ENCODE data around the gene IARS2. TPM values are rescaled to one million over a fixed set of nuclear protein-coding genes. Genes with fewer than 3 reads are reported as not detected.

IARS2 gene
- total RNA-seq, 1 experiment from 2014 or later: 106 TPM

DNA sequence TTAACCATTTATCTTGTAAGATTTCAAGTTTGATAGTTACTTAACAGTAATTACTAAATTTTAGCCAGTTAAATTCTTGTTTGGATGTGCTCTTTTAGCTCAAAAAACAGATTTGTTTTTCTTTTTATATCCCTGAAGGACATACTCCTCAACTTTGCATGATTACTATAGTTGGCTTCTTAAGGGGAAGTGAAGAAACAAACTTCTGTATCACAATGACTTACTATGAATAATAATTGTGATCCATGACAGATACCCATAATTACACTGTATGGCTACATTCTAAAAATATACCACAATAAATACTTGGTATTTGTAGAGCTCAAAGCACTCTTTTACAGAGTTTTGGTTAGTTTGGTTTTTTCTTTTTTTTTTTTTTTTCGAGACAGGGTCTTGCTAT lies 55.8 kb downstream of the IARS2 start:
- intact Hi-C loops (cut with micrococcal nuclease): no loop called here
- Histone ChIP-seq H3K4me3 (replicated peaks in 1 of 2; ENCODE audit: low read depth in 1 of 2, low read length in 2 of 2) (no peak overlapping the region), H3K27ac (ENCODE audit: low read depth, low read length) (no peak overlapping the region), H3K36me3 (ENCODE audit: control insufficient read depth in 1 of 2, insufficient read depth in 2 of 2, low read length in 2 of 2) (peaks cover 12 to 22% of the 10 kb centered on the region in 2 experiments; a peak in 3 of 4 replicates), H3K9ac (ENCODE audit: low read length) (no peak overlapping the region), H3K79me2 (ENCODE audit: insufficient read depth, low read length) (no peaks in the 10 kb centered on the region), H3K9me2 (ENCODE audit: insufficient read depth) (no peaks in the 10 kb centered on the region), H3K4me1 (ENCODE audit: control insufficient read depth in 1 of 2, insufficient read depth in 2 of 2, low read length in 2 of 2) (no peaks in the 10 kb centered on the region), H4K20me1 (ENCODE audit: insufficient read depth) (no peaks in the 10 kb centered on the region), H3K9me3 (ENCODE audit: control insufficient read depth in 1 of 2, insufficient read depth in 1 of 2, low read depth in 1 of 2, low read length in 2 of 2) (no peaks in the 10 kb centered on the region), H3K27me3 (ENCODE audit: insufficient read depth, low read length) (no peaks in the 10 kb centered on the region), H3K4me2 (ENCODE audit: low read length) (no peak overlapping the region), H2AFZ (ENCODE audit: low read depth, low read length, poor library complexity, severe bottlenecking) (no peak overlapping the region)
- RAD21 ChIA-PET (ENCODE audit: low non-redundant PET in 1 of 2, low total read pairs in 2 of 2, uncharacterized antibody in 2 of 2, unreplicated experiment in 2 of 2): no interaction called here
- ATAC-seq (no peak), DNase-seq (ENCODE audit: low read depth, low spot score) (no peak)
- TF ChIP-seq TCF7L2 (IDR thresholded peaks at IDR 0.05; ENCODE audit: borderline replicate concordance, extremely low read depth, insufficient read depth, insufficient read length) (no peak), SIN3A (IDR thresholded peaks at IDR 0.05; ENCODE audit: low read depth) (no peak), FOSL1 (IDR thresholded peaks at IDR 0.05; ENCODE audit: low read depth) (no peak), RAD21 (IDR thresholded peaks at IDR 0.05; ENCODE audit: low read depth) (no peak), ZFX (IDR thresholded peaks at IDR 0.05) (no peak)
- no TSS peak for BruUV-seq (replicated peaks)
- CTCF ChIA-PET: no interaction called here
- POLR2A ChIA-PET: no interaction called here

DNA sequence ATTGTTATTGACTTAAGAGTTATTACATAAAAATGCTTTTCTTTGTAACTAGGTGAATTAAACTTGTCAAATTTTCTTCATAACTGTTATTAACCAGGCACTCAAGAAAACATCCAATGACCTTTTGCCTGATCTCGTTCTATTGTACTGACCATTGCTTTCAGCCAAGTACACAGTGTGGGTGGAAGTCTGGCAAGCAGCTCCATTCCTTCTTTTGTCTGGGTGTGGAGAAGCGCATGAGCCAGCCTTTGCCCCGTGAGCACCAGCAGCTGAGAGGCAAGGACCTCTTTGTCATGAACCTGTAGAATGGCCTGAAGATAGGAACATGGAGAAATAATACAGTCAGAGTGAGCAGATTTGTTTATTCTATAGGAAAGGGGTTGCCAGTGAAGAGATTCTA lies 57.5 kb downstream of the IARS2 start:
- intact Hi-C loops (cut with micrococcal nuclease): no loop called here
- ATAC-seq: no peak
- Histone ChIP-seq H3K4me3 (replicated peaks in 1 of 2; ENCODE audit: low read depth in 1 of 2, low read length in 2 of 2) (no peak overlapping the region), H4K20me1 (ENCODE audit: insufficient read depth) (no peaks in the 10 kb centered on the region), H3K9me2 (ENCODE audit: insufficient read depth) (no peaks in the 10 kb centered on the region), H3K4me2 (ENCODE audit: low read length) (no peak overlapping the region), H3K27ac (ENCODE audit: low read depth, low read length) (no peak overlapping the region), H3K4me1 (ENCODE audit: control insufficient read depth in 1 of 2, insufficient read depth in 2 of 2, low read length in 2 of 2) (no peaks in the 10 kb centered on the region), H2AFZ (ENCODE audit: low read depth, low read length, poor library complexity, severe bottlenecking) (no peak overlapping the region), H3K27me3 (ENCODE audit: insufficient read depth, low read length) (no peaks in the 10 kb centered on the region), H3K9me3 (ENCODE audit: control insufficient read depth in 1 of 2, insufficient read depth in 1 of 2, low read depth in 1 of 2, low read length in 2 of 2) (no peaks in the 10 kb centered on the region), H3K36me3 (ENCODE audit: control insufficient read depth in 1 of 2, insufficient read depth in 2 of 2, low read length in 2 of 2) (peaks cover 8 to 25% of the 10 kb centered on the region in 2 experiments; a peak in 3 of 4 replicates), H3K9ac (ENCODE audit: low read length) (no peak overlapping the region), H3K79me2 (ENCODE audit: insufficient read depth, low read length) (no peaks in the 10 kb centered on the region)
- no peak for TF ChIP-seq SRF (IDR thresholded peaks at IDR 0.05; ENCODE audit: low read depth)
- TF ChIP-seq ZFX (IDR thresholded peaks at IDR 0.05): no peak
- TF ChIP-seq, protein P1, sequence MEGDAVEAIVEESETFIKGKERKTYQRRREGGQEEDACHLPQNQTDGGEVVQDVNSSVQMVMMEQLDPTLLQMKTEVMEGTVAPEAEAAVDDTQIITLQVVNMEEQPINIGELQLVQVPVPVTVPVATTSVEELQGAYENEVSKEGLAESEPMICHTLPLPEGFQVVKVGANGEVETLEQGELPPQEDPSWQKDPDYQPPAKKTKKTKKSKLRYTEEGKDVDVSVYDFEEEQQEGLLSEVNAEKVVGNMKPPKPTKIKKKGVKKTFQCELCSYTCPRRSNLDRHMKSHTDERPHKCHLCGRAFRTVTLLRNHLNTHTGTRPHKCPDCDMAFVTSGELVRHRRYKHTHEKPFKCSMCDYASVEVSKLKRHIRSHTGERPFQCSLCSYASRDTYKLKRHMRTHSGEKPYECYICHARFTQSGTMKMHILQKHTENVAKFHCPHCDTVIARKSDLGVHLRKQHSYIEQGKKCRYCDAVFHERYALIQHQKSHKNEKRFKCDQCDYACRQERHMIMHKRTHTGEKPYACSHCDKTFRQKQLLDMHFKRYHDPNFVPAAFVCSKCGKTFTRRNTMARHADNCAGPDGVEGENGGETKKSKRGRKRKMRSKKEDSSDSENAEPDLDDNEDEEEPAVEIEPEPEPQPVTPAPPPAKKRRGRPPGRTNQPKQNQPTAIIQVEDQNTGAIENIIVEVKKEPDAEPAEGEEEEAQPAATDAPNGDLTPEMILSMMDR (IDR thresholded peaks at IDR 0.05 in 2 of 3, conservative IDR thresholded peaks at IDR 0.05 in 1 of 3; ENCODE audit: borderline replicate concordance in 1 of 3, insufficient read depth in 1 of 3, low read depth in 2 of 3, low read length in 2 of 3): no peak
- TF ChIP-seq, protein P2, sequence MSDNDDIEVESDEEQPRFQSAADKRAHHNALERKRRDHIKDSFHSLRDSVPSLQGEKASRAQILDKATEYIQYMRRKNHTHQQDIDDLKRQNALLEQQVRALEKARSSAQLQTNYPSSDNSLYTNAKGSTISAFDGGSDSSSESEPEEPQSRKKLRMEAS (IDR thresholded peaks at IDR 0.05): no peak
- TF ChIP-seq SP1 (IDR thresholded peaks at IDR 0.05; ENCODE audit: low read depth): no peak
- no peak for TF ChIP-seq SIN3A (IDR thresholded peaks at IDR 0.05; ENCODE audit: low read depth)
- TF ChIP-seq ZNF274 (IDR thresholded peaks at IDR 0.05; ENCODE audit: low read depth, low read length): no peak
- no peak for TF ChIP-seq EGR1 (IDR thresholded peaks at IDR 0.05; ENCODE audit: low read depth)
- no peak for TF ChIP-seq YY1 (IDR thresholded peaks at IDR 0.05; ENCODE audit: extremely low read depth, insufficient replicate concordance, low read depth, low read length)
- TF ChIP-seq EZH2 (IDR thresholded peaks at IDR 0.05): no peak
- no peak for TF ChIP-seq FOSL1 (IDR thresholded peaks at IDR 0.05; ENCODE audit: low read depth)
- RAD21 ChIA-PET (ENCODE audit: low non-redundant PET in 1 of 2, low total read pairs in 2 of 2, uncharacterized antibody in 2 of 2, unreplicated experiment in 2 of 2): no interaction called here
- DNase-seq (ENCODE audit: low read depth, low spot score): no peak
- CTCF ChIA-PET: no interaction called here
- no TSS peak for BruUV-seq (replicated peaks)
- POLR2A ChIA-PET: no interaction called here
